Pulmonary artery endothelial cell (primary cell): Measurements from ENCODE around the gene AHCYL2. TPM values are rescaled to one million over a fixed set of nuclear protein-coding genes. Genes with fewer than 3 reads are reported as not detected.
"Not testable (repeated sequence)": the region's sequence is repeated elsewhere in the genome, so short reads cannot be mapped to it uniquely, and the experiment has no call there.

Source experiments
- DNase-seq: peaks from one replicate; pipeline ENCODE4 v3.0.0-alpha.2; 2011; ENCODE audit warnings: low read depth, low spot score
- total RNA-seq: library from RNA; depleted of rRNA; stranded (reverse); fragments of >200 nt; gene quantifications from 2 replicates; pipeline ENCODE4 v1.2.3, GENCODE V29; 2014

Gene AHCYL2
- total RNA-seq, 1 donor from 2014 or later, result 7.7 TPM

GRCh38 chr7:129423700-129424410 is 199.0 kb downstream of the AHCYL2 start:
- no peak for DNase-seq

GRCh38 chr7:129426482-129426881 is 201.7 kb downstream of the AHCYL2 start:
- DNase-seq, result no peak

GRCh38 chr7:129427526-129428045 is 202.8 kb downstream of the AHCYL2 start:
- no peak for DNase-seq

- DNase-seq, result no peak
Measured at GRCh38 chr7:129431911-129432643, 207.2 kb downstream of the AHCYL2 start.

GRCh38 chr7:129433847-129434674 is 209.2 kb downstream of the AHCYL2 start, which contains the start of gene STRIP2:
Gene STRIP2 (plus strand): TSS chr7:129434432. CDS start chr7:129434473, 41 bp downstream.
- DNase-seq, result peak; percentile 37

GRCh38 chr7:129434675-129435318 is 210.0 kb downstream of the AHCYL2 start:
- DNase-seq, result no peak

GRCh38 chr7:129435414-129435829 is 210.6 kb downstream of the AHCYL2 start:
- no peak for DNase-seq

- no peak for DNase-seq
Measured at GRCh38 chr7:129436335-129436923, 211.6 kb downstream of the AHCYL2 start.

- DNase-seq, result no peak
Measured at GRCh38 chr7:129437190-129437589, 212.4 kb downstream of the AHCYL2 start.

GRCh38 chr7:129438281-129438838 is 213.5 kb downstream of the AHCYL2 start:
- no peak for DNase-seq

- peak; percentile 24 for DNase-seq
Measured at GRCh38 chr7:129438839-129439651, 214.2 kb downstream of the AHCYL2 start.

- DNase-seq, result no peak
Measured at GRCh38 chr7:129439963-129440625, 215.3 kb downstream of the AHCYL2 start.

GRCh38 chr7:129443612-129444011 is 218.8 kb downstream of the AHCYL2 start:
- DNase-seq, result no peak

GRCh38 chr7:129444776-129445175 is 219.9 kb downstream of the AHCYL2 start:
- DNase-seq, result not testable (repeated sequence)

- not testable (repeated sequence) for DNase-seq
Measured at GRCh38 chr7:129446925-129447324, 222.1 kb downstream of the AHCYL2 start.

GRCh38 chr7:129447445-129447844 is 222.6 kb downstream of the AHCYL2 start:
- DNase-seq, result not testable (repeated sequence)

- not testable (repeated sequence) for DNase-seq
Measured at GRCh38 chr7:129448608-129449007, 223.8 kb downstream of the AHCYL2 start.

GRCh38 chr7:129450295-129450694 is 225.5 kb downstream of the AHCYL2 start:
- DNase-seq, result no peak
